GM12878 (cell line): ENCODE data around the gene NEDD8. TPM values are rescaled to one million over a fixed set of nuclear protein-coding genes. Genes with fewer than 3 reads are reported as not detected.

Experiments used
- ATAC-seq: fragments of 200-7000 bp; cut with Tn5 transposase; 3 replicates; pipeline ENCODE4 v1.9.1; 2020; ENCODE audit warnings: mild to moderate bottlenecking, moderate library complexity
- BruUV-seq: library from RNA; stranded (reverse); fragments of 400-500 nt; replicated peaks from 2 replicates; lab custom pipeline; 2021; lab: Mats Ljungman, UMichigan
- CTCF ChIA-PET: fragments of 300-600 bp; sonication (Branson Sonifier 250); formaldehyde crosslinking; extraction: SDS; loops from one replicate; lab custom pipeline; 2021; ENCODE audit warnings: inconsistent platforms; lab: Yijun Ruan, JAX
- POLR2A ChIA-PET: fragments of 350-600 bp; formaldehyde crosslinking; extraction: SDS; loops from one replicate; lab custom pipeline; 2021; ENCODE audit warnings: inconsistent platforms; lab: Charles Lee
- RAD21 ChIA-PET: fragments of 300-600 bp; sonication (Branson Sonifier 250); formaldehyde crosslinking; loops from one replicate; lab custom pipeline; 2023; ENCODE audit warnings: antibody characterized with exemption; ENCODE audit not compliant: unreplicated experiment; lab: Charles Lee
- SMC1A ChIA-PET: fragments of 300-600 bp; sonication (Branson Sonifier 250); formaldehyde crosslinking; loops from one replicate; lab custom pipeline; 2023; ENCODE audit not compliant: unreplicated experiment, uncharacterized antibody; lab: Charles Lee
- DNase-seq: peaks from one replicate; pipeline ENCODE4 v3.0.0-alpha.2; 2011; ENCODE audit warnings: low read depth, low spot score
- FAIRE-seq: peaks from 3 replicates; lab custom pipeline; 2011; peaks lifted over from hg19 to GRCh38; lab: Jason Lieb, UNC
- H2AFZ ChIP-seq: 2 replicates; pipeline ENCODE4 v1.6.0; 2011; ENCODE audit warnings: low read depth, low read length, control low read depth; ENCODE audit not compliant: control insufficient read depth
- H3K27ac ChIP-seq: 2 replicates; pipeline ENCODE4 v1.5.1; 2011; ENCODE audit warnings: control low read depth; ENCODE audit not compliant: control insufficient read depth, insufficient read depth
- H3K27me3 ChIP-seq, 2 experiments: replicated peaks in 1 of 2; 2 replicates each; pipeline versions ENCODE4 v1.6.0 to v1.6.1; 2011; ENCODE audit warnings: low read length in 1 of 2; ENCODE audit not compliant: control insufficient read depth in 2 of 2, insufficient read depth in 2 of 2
- H3K36me3 ChIP-seq, 2 experiments: 2 replicates each; pipeline ENCODE4 v1.5.1; 2011; ENCODE audit warnings: low read length in 1 of 2; ENCODE audit not compliant: control insufficient read depth in 2 of 2, insufficient read depth in 2 of 2
- H3K4me1 ChIP-seq: 2 replicates; pipeline ENCODE4 v1.6.1; 2011; ENCODE audit warnings: mild to moderate bottlenecking, low read length, moderate library complexity, mixed read lengths; ENCODE audit not compliant: control insufficient read depth, insufficient read depth
- H3K4me2 ChIP-seq: 2 replicates; pipeline ENCODE4 v1.6.0; 2011; ENCODE audit warnings: control low read depth; ENCODE audit not compliant: control insufficient read depth, insufficient read depth
- H3K4me3 ChIP-seq: fragments of 200-600 bp; sonication (generic); 2 replicates; pipeline ENCODE4 v1.5.1; 2016
- H3K79me2 ChIP-seq: 2 replicates; pipeline ENCODE4 v1.6.0; 2011; ENCODE audit warnings: low read length; ENCODE audit not compliant: control insufficient read depth, insufficient read depth
- H3K9ac ChIP-seq: 2 replicates; pipeline ENCODE4 v1.8.0; 2011; ENCODE audit warnings: low read length, control low read depth, mixed read lengths; ENCODE audit not compliant: control insufficient read depth, insufficient read depth
- H3K9me3 ChIP-seq: replicated peaks from 3 replicates; pipeline ENCODE4 v1.5.1; 2011; ENCODE audit warnings: mild to moderate bottlenecking, low read length; ENCODE audit not compliant: control insufficient read depth, insufficient read depth
- H4K20me1 ChIP-seq: 2 replicates; pipeline ENCODE4 v1.6.0; 2011; ENCODE audit not compliant: control insufficient read depth, insufficient read depth
- ATF7 ChIP-seq: fragments of 450-650 bp; IDR thresholded peaks from 2 replicates; pipeline ENCODE4 v1.6.1; 2016; ENCODE audit warnings: low read depth, mild to moderate bottlenecking
- E4F1 ChIP-seq: fragments of 450-650 bp; IDR thresholded peaks from 2 replicates; pipeline ENCODE4 v1.6.1; 2018; ENCODE audit warnings: borderline replicate concordance, mild to moderate bottlenecking; ENCODE audit not compliant: partially characterized antibody
- HDGF ChIP-seq: fragments of 450-650 bp; IDR thresholded peaks from 2 replicates; pipeline ENCODE4 v1.6.1; 2016; ENCODE audit warnings: antibody characterized with exemption
- IKZF1 ChIP-seq: fragments of 450-650 bp; conservative IDR thresholded peaks from 2 replicates; pipeline ENCODE4 v1.6.1; 2017; ENCODE audit warnings: antibody characterized with exemption, mild to moderate bottlenecking
- IRF5 ChIP-seq: fragments of 450-650 bp; IDR thresholded peaks from 2 replicates; pipeline ENCODE4 v1.6.1; 2017; ENCODE audit warnings: borderline replicate concordance
- NBN ChIP-seq: fragments of 450-650 bp; IDR thresholded peaks from 2 replicates; pipeline ENCODE4 v1.6.1; 2016
- PKNOX1 ChIP-seq: fragments of 450-650 bp; IDR thresholded peaks from 2 replicates; pipeline ENCODE4 v1.6.1; 2016; ENCODE audit warnings: mild to moderate bottlenecking
- RAD21 ChIP-seq: IDR thresholded peaks from 2 replicates; pipeline ENCODE4 v1.6.1; 2011; ENCODE audit warnings: mild to moderate bottlenecking, low read depth, low read length, moderate library complexity; ENCODE audit not compliant: insufficient read depth
- SPI1 ChIP-seq: IDR thresholded peaks from 2 replicates; pipeline ENCODE4 v1.6.1; 2011; ENCODE audit warnings: low read depth, mild to moderate bottlenecking, low read length, moderate library complexity, borderline replicate concordance; ENCODE audit not compliant: insufficient read depth
- ZNF687 ChIP-seq: fragments of 450-650 bp; IDR thresholded peaks from 2 replicates; pipeline ENCODE4 v1.6.1; 2017; ENCODE audit warnings: mild to moderate bottlenecking, moderate library complexity
- WGBS: methylation state at CpG from one replicate; pipeline ENCODE4 v1.1.6; 2016; ENCODE audit warnings: low lambda C conversion rate; ENCODE audit not compliant: insufficient replicate concordance, insufficient coverage; ENCODE audit errors: missing lambda C conversion rate; 5-methylcytosine and 5-hydroxymethylcytosine counted together
- in situ Hi-C: fragments of 300-500 bp; cut with MboI; formaldehyde crosslinking; loops from 9 replicates; pipeline ENCODE4 v1.14.3; 2018; ENCODE audit warnings: mixed read lengths
- intact Hi-C: fragments of 100-400 bp; cut with micrococcal nuclease; formaldehyde crosslinking; loops from one replicate; pipeline ENCODE4 v1.14.2; 2022; ENCODE audit not compliant: unreplicated experiment
- polyA plus RNA-seq, 11 experiments: library from polyadenylated mRNA; depleted of rRNA in 4 of 11; unstranded in 6 of 11; stranded (reverse) in 5 of 11; fragments of >200 nt; fragmentation: Nextera tagmentation in 4 of 11; fragmentation: Illumina TruSeq in 1 of 11; extraction: Ambion mirVana in 4 of 11; extraction: Trizol in 1 of 11; gene quantifications; 1 replicate in 1 of 11; 2 replicates in 10 of 11; pipeline versions ENCODE4 v1.2.1 to v1.2.3, GENCODE V29; 2011 to 2016; ENCODE audit warnings: inconsistent platforms in 2 of 11, missing spikeins in 2 of 11, low read depth in 1 of 11
- total RNA-seq, 4 experiments: library from RNA; depleted of rRNA in 3 of 4; stranded (reverse); fragments of >200 nt in 3 of 4; fragmentation: Illumina TruSeq in 1 of 4; extraction: Trizol in 1 of 4; gene quantifications; 2 replicates each; pipeline versions ENCODE4 v1.2.1 to v1.2.3, GENCODE V29; 2013 to 2021

Gene NEDD8
- total and polyA plus RNA-seq, 10 of the 15 experiments (the other 5 are each of a cell fraction or from before 2014, with no cell fraction given): 164 to 991 (median 300) TPM

GRCh38 chr14:24271834-24272263 is 39.7 kb upstream of the NEDD8 start:
- Histone ChIP-seq H3K4me2 (peak overlapping the region; percentile 35), H4K20me1 (no peaks in the 10 kb centered on the region), H3K4me1 (peaks cover 26% of the 10 kb centered on the region), H2AFZ (peak overlapping the region; percentile 75), H3K4me3 (peak overlapping the region; percentile 88), H3K9me3 (no peaks in the 10 kb centered on the region), H3K9ac (peak overlapping the region; percentile 99), H3K36me3 (peaks cover 3 to 15% of the 10 kb centered on the region in 2 experiments; a peak in 3 of 4 replicates), H3K79me2 (peaks cover 14% of the 10 kb centered on the region), H3K27ac (peak overlapping the region; percentile 99), H3K27me3 (no peaks in the 10 kb centered on the region)
- FAIRE-seq: no peak
- CTCF ChIA-PET: interaction anchor here (0.7 to 17.1 kb wide), 11 partner anchors 8 to 159 kb away, joined by 3 to 269 read pairs (median 13); partner anchors contain the start of genes CBLN3, CIDEB, DHRS1 and KHNYN
- DNase-seq: no peak
- no peak for ATAC-seq
- intact Hi-C loops: loop anchor here (1.0 to 2.0 kb wide), 4 partner anchors 25 to 55 kb away; partner anchors contain the start of genes MDP1 and TINF2
- in situ Hi-C loops: no loop called here
- SMC1A ChIA-PET: interaction anchor here (1.3 to 8.9 kb wide), 9 partner anchors 19 to 170 kb away, joined by 3 to 141 read pairs (median 5); partner anchors contain the start of genes DCAF11, DHRS1, IPO4 and NOP9
- 2% methylated on average over 3 of the region's 3 CpGs for WGBS
- POLR2A ChIA-PET: interaction anchor here (0.8 to 10.9 kb wide), 11 partner anchors 8 to 159 kb away, joined by 3 to 171 read pairs (median 7); partner anchors contain the start of genes CHMP4A, CIDEB, EMC9 and RNF31
- TSS peak; percentile 73 for BruUV-seq
- RAD21 ChIA-PET: interaction anchor here (0.8 to 5.6 kb wide), 8 partner anchors 8 to 83 kb away, joined by 4 to 59 read pairs (median 11); partner anchors contain the start of genes CIDEB, IPO4 and TINF2
- no peak for TF ChIP-seq SPI1
- no peak for TF ChIP-seq ZNF687
- no peak for TF ChIP-seq IKZF1
- peak; percentile 68 for TF ChIP-seq PKNOX1
- TF ChIP-seq HDGF: peak; percentile 88; the same call in 1 of the 2 replicates
- peak; percentile 38 for TF ChIP-seq E4F1
- peak; percentile 34; the same call in 1 of the 2 replicates for TF ChIP-seq NBN
- no peak for TF ChIP-seq RAD21
- peak; percentile 77; the same call in 1 of the 2 replicates for TF ChIP-seq ATF7
- peak; percentile 29; the same call in 1 of the 2 replicates for TF ChIP-seq IRF5
